ENCODE measurements around the gene PIGP. TPM values are rescaled to one million over a fixed set of nuclear protein-coding genes. Genes with fewer than 3 reads are reported as not detected.
A peak's percentile ranks its signal among the peaks of the same experiment; 100 is the strongest.
"Not testable (repeated sequence)": the region's sequence is repeated elsewhere in the genome, so short reads cannot be mapped to it uniquely, and the experiment has no call there.

The PIGP gene
- total RNA-seq = 31.3 TPM
- long read RNA-seq, full-length matches to known transcripts = 25 of 26 reads
- long read RNA-seq, partial matches to known transcripts = 1 of 26 reads
- long read RNA-seq, other reads (novel, unspliced or antisense) = 0 of 26 reads

GRCh38 chr21:37072988-37073416 lies at the start of gene PIGP, which contains the start of gene TTC3:
TSS of gene PIGP (minus strand) at chr21:37073071. CDS start at chr21:37072515, 556 bp downstream.
TSS of gene TTC3 (plus strand) at chr21:37073254. CDS start at chr21:37087258, 14,004 bp downstream.
- DNase-seq (ENCODE audit: low spot score) = peak; percentile 99

- DNase-seq (ENCODE audit: low spot score) = no peak
Observed at GRCh38 chr21:37119421-37120218, 46.7 kb upstream of the PIGP start.

GRCh38 chr21:37118187-37118826 lies 45.4 kb upstream of the PIGP start:
- no peak for DNase-seq (ENCODE audit: low spot score)

- no peak for DNase-seq (ENCODE audit: low spot score)
Observed at GRCh38 chr21:37117204-37117603, 44.3 kb upstream of the PIGP start.

- DNase-seq (ENCODE audit: low spot score) = not testable (repeated sequence)
Observed at GRCh38 chr21:37116459-37116858, 43.6 kb upstream of the PIGP start.

- DNase-seq (ENCODE audit: low spot score) = not testable (repeated sequence)
Observed at GRCh38 chr21:37114301-37114700, 41.4 kb upstream of the PIGP start.

- not testable (repeated sequence) for DNase-seq (ENCODE audit: low spot score)
Observed at GRCh38 chr21:37111029-37111428, 38.2 kb upstream of the PIGP start.

- no peak for DNase-seq (ENCODE audit: low spot score)
Observed at GRCh38 chr21:37106998-37107397, 34.1 kb upstream of the PIGP start.

- not testable (repeated sequence) for DNase-seq (ENCODE audit: low spot score)
Observed at GRCh38 chr21:37102746-37103145, 29.9 kb upstream of the PIGP start.

- DNase-seq (ENCODE audit: low spot score) = no peak
Observed at GRCh38 chr21:37101384-37101783, 28.5 kb upstream of the PIGP start.

- DNase-seq (ENCODE audit: low spot score) = no peak
Observed at GRCh38 chr21:37100316-37100715, 27.4 kb upstream of the PIGP start.

GRCh38 chr21:37098751-37099150 lies 25.9 kb upstream of the PIGP start:
- no peak for DNase-seq (ENCODE audit: low spot score)

GRCh38 chr21:37095821-37096220 lies 22.9 kb upstream of the PIGP start:
- DNase-seq (ENCODE audit: low spot score) = no peak

- no peak for DNase-seq (ENCODE audit: low spot score)
Observed at GRCh38 chr21:37093977-37094376, 21.1 kb upstream of the PIGP start.

GRCh38 chr21:37088186-37088735 lies 15.4 kb upstream of the PIGP start:
- DNase-seq (ENCODE audit: low spot score) = no peak

GRCh38 chr21:37087188-37087587 lies 14.3 kb upstream of the PIGP start:
- no peak for DNase-seq (ENCODE audit: low spot score)

GRCh38 chr21:37085726-37086125 lies 12.9 kb upstream of the PIGP start:
- DNase-seq (ENCODE audit: low spot score) = no peak

- no peak for DNase-seq (ENCODE audit: low spot score)
Observed at GRCh38 chr21:37082856-37083528, 10.1 kb upstream of the PIGP start.

- DNase-seq (ENCODE audit: low spot score) = no peak
Observed at GRCh38 chr21:37082375-37082774, 9.5 kb upstream of the PIGP start.

GRCh38 chr21:37079211-37079824 lies 6.4 kb upstream of the PIGP start:
- DNase-seq (ENCODE audit: low spot score) = no peak

GRCh38 chr21:37077403-37077802 lies 4.5 kb upstream of the PIGP start:
- no peak for DNase-seq (ENCODE audit: low spot score)

Data from mesenteric fat pad (tissue), 1 donor.